B cell (primary cell): ENCODE results near the gene TRIM44. TPM values are rescaled to one million over a fixed set of nuclear protein-coding genes. Genes with fewer than 3 reads are reported as not detected.

Source experiments
- ATAC-seq: fragments of 200-7000 bp; cut with Tn5 transposase; one replicate; pipeline ENCODE4 v1.10.0; 2021; ENCODE audit warnings: low read depth, mild to moderate bottlenecking, moderate number of reproducible peaks, moderate library complexity
- CTCF ChIA-PET: fragments of 350-600 bp; sonication (Branson Sonifier 250); formaldehyde crosslinking; loops from one replicate; lab custom pipeline; 2021; ENCODE audit warnings: antibody characterized with exemption, inconsistent platforms; lab: Charles Lee
- POLR2A ChIA-PET: fragments of 350-600 bp; sonication (Branson Sonifier 250); formaldehyde crosslinking; loops from one replicate; lab custom pipeline; 2021; ENCODE audit warnings: antibody characterized with exemption; lab: Charles Lee
- DNase-seq: peaks from one replicate; pipeline ENCODE4 v3.0.0; 2013
- H2AFZ ChIP-seq: 2 replicates; pipeline ENCODE4 v1.6.1; 2012; ENCODE audit warnings: mild to moderate bottlenecking, low read depth, low read length; ENCODE audit not compliant: insufficient read depth, poor library complexity, severe bottlenecking
- H3K27ac ChIP-seq, 2 donors: 1 replicate in 1 of 2; 2 replicates in 1 of 2; pipeline ENCODE4 v1.5.1; 2012 to 2013; ENCODE audit warnings: low read length in 2 of 2, mild to moderate bottlenecking in 2 of 2, moderate library complexity in 1 of 2
- H3K27me3 ChIP-seq, 4 experiments: fragments of 200-600 bp in 1 of 4; sonication (generic) in 1 of 4; replicated peaks in 1 of 4; 1 replicate in 2 of 4; 2 replicates in 2 of 4; pipeline versions ENCODE4 v1.6.1 to v1.7.0; 2013 to 2016; ENCODE audit warnings: low read length in 3 of 4, mild to moderate bottlenecking in 2 of 4, mixed read lengths in 1 of 4, moderate library complexity in 1 of 4; ENCODE audit not compliant: insufficient read depth in 4 of 4, control insufficient read depth in 3 of 4; ENCODE audit errors: control extremely low read depth in 1 of 4
- H3K36me3 ChIP-seq, 2 experiments: replicated peaks in 1 of 2; 1 replicate in 1 of 2; 2 replicates in 1 of 2; pipeline versions ENCODE4 v1.6.1 to v1.7.1; 2013; ENCODE audit warnings: low read length in 1 of 2; ENCODE audit not compliant: insufficient read depth in 2 of 2, control insufficient read depth in 1 of 2; ENCODE audit errors: control extremely low read depth in 1 of 2, extremely low read depth in 1 of 2
- H3K4me1 ChIP-seq, 2 donors: fragments of 200-600 bp in 1 of 2; sonication (generic) in 1 of 2; 1 replicate in 1 of 2; 2 replicates in 1 of 2; pipeline versions ENCODE4 v1.5.1 to v1.6.1; 2013 to 2017; ENCODE audit warnings: low read length in 2 of 2; ENCODE audit not compliant: control insufficient read depth in 2 of 2, insufficient read depth in 2 of 2
- H3K4me2 ChIP-seq: replicated peaks from 2 replicates; pipeline ENCODE3; 2012; ENCODE audit warnings: mild to moderate bottlenecking, low read depth, low read length; ENCODE audit not compliant: poor library complexity, severe bottlenecking
- H3K4me3 ChIP-seq, 5 experiments: fragments of 200-600 bp in 1 of 5; sonication (generic) in 1 of 5; 1 replicate in 3 of 5; 2 replicates in 2 of 5; pipeline versions ENCODE4 v1.5.1 to v1.7.0; 2011 to 2016; ENCODE audit warnings: low read length in 4 of 5, mild to moderate bottlenecking in 4 of 5, low read depth in 2 of 5, control low read depth in 1 of 5, moderate library complexity in 1 of 5; ENCODE audit not compliant: insufficient read depth in 1 of 5; ENCODE audit errors: control extremely low read depth in 1 of 5, extremely low read depth in 1 of 5
- H3K79me2 ChIP-seq: fragments of 200-600 bp; sonication (generic); one replicate; pipeline ENCODE4 v1.6.0; 2016; ENCODE audit warnings: low read length; ENCODE audit not compliant: control insufficient read depth, insufficient read depth
- H3K9ac ChIP-seq: fragments of 200-600 bp; sonication (generic); 2 replicates; pipeline ENCODE4 v1.6.1; 2017; ENCODE audit warnings: mild to moderate bottlenecking, low read length, moderate library complexity
- H3K9me3 ChIP-seq, 3 donors: one replicate each; pipeline versions ENCODE4 v1.6.1 to v1.7.1; 2013; ENCODE audit warnings: low read length in 2 of 3; ENCODE audit not compliant: control insufficient read depth in 2 of 3, insufficient read depth in 1 of 3; ENCODE audit errors: control extremely low read depth in 1 of 3
- H4K20me1 ChIP-seq: 2 replicates; pipeline ENCODE4 v1.6.0; 2012; ENCODE audit warnings: mild to moderate bottlenecking, low read length; ENCODE audit not compliant: insufficient read depth, control insufficient read depth, poor library complexity, severe bottlenecking
- H3K27ac Mint-ChIP-seq: one replicate; pipeline ENCODE4 v1.8.0; 2021; ENCODE audit warnings: mixed read lengths
- H3K27me3 Mint-ChIP-seq: one replicate; pipeline ENCODE4 v1.8.0; 2021; ENCODE audit warnings: mixed read lengths
- H3K4me1 Mint-ChIP-seq: one replicate; pipeline ENCODE4 v1.8.0; 2021; ENCODE audit warnings: mixed read lengths
- H3K4me3 Mint-ChIP-seq: one replicate; pipeline ENCODE4 v1.8.0; 2021; ENCODE audit warnings: mixed read lengths
- H3K9me3 Mint-ChIP-seq: one replicate; pipeline ENCODE4 v1.8.0; 2022; ENCODE audit warnings: mixed read lengths; ENCODE audit not compliant: insufficient read depth
- EZH2 ChIP-seq: IDR thresholded peaks from 2 replicates; pipeline ENCODE4 v1.6.1; 2012; ENCODE audit warnings: borderline replicate concordance, low read depth, mild to moderate bottlenecking, moderate library complexity, low read length; ENCODE audit not compliant: insufficient read depth, poor library complexity, severe bottlenecking
- WGBS: methylation state at CpG from one replicate; pipeline ENCODE4 v1.1.5; 2013; ENCODE audit warnings: missing lambda C conversion rate; ENCODE audit not compliant: insufficient coverage; 5-methylcytosine and 5-hydroxymethylcytosine counted together
- intact Hi-C: fragments of 100-400 bp; cut with micrococcal nuclease; formaldehyde crosslinking; loops from one replicate; pipeline ENCODE4 v1.10.0; 2022
- polyA plus RNA-seq: library from polyadenylated mRNA; depleted of rRNA; stranded (reverse); fragments of >200 nt; gene quantifications from 2 replicates; pipeline ENCODE4 v1.2.3, GENCODE V29; 2012
- total RNA-seq, 2 donors: library from RNA; stranded (reverse); fragments of 120-200 nt in 1 of 2; gene quantifications; 1 replicate in 1 of 2; 2 replicates in 1 of 2; pipeline versions ENCODE4 v1.2.3 to v1.2.4, GENCODE V29; 2013 to 2022
- TF ChIP-seq, protein P1 (sequence below): fragments of 200-600 bp; IDR thresholded peaks from one replicate; pipeline ENCODE4 v1.8.0; 2022; ENCODE audit warnings: antibody characterized with exemption, mild to moderate bottlenecking

Gene TRIM44
- total and polyA plus RNA-seq, 2 donors (not counting 1 experiment from before 2014, with no cell fraction given) = 39.1 to 71.1 TPM

DNA sequence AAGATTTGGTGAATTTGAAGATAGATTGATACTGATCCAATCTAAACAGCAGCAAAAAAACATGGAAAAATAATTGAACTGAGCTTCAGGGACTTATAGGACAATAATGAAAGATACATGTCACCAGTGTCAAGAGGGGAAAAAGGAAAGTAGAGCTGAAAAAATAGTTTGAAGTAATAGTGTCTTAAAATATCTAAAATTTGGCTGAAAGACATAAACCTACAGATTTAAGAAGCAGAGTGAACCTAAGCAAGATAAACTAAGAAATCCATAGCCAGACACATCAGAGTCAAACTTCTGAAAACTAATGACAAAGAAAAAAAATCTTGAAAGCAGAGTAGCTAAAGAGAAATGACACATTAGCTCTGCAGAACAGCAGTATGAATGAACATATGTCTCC lies 67.7 kb downstream of the TRIM44 start:
- Histone ChIP-seq H3K79me2 (peaks cover 39% of the 10 kb centered on the region), H3K27ac (no peak overlapping the region), H3K4me3 (no peak overlapping the region), H3K9ac (no peak overlapping the region), H3K27me3 (no peaks in the 10 kb centered on the region), H2AFZ (no peak overlapping the region), H3K36me3 (peaks cover 14 to 49% of the 10 kb centered on the region in 2 experiments), H3K4me2 (no peak overlapping the region), H3K9me3 (peaks cover 3 to 9% (median 3%) of the 10 kb centered on the region in 3 donors), H3K4me1 (no peaks in the 10 kb centered on the region), H4K20me1 (peaks cover 8% of the 10 kb centered on the region)
- no peaks in the 10 kb centered on the region for H3K27me3 Mint-ChIP-seq
- intact Hi-C loops = no loop called here
- ChIA-PET CTCF (interaction anchor here (0.6 kb wide), 1 partner anchor 551 kb away, joined by 3 read pairs; no protein-coding TSS in a partner anchor), POLR2A (no interaction called here)
- no peak overlapping the region for H3K27ac Mint-ChIP-seq
- no peak for TF ChIP-seq EZH2
- TF ChIP-seq, protein P1, sequence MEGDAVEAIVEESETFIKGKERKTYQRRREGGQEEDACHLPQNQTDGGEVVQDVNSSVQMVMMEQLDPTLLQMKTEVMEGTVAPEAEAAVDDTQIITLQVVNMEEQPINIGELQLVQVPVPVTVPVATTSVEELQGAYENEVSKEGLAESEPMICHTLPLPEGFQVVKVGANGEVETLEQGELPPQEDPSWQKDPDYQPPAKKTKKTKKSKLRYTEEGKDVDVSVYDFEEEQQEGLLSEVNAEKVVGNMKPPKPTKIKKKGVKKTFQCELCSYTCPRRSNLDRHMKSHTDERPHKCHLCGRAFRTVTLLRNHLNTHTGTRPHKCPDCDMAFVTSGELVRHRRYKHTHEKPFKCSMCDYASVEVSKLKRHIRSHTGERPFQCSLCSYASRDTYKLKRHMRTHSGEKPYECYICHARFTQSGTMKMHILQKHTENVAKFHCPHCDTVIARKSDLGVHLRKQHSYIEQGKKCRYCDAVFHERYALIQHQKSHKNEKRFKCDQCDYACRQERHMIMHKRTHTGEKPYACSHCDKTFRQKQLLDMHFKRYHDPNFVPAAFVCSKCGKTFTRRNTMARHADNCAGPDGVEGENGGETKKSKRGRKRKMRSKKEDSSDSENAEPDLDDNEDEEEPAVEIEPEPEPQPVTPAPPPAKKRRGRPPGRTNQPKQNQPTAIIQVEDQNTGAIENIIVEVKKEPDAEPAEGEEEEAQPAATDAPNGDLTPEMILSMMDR = no peak
- H3K4me1 Mint-ChIP-seq = no peaks in the 10 kb centered on the region
- no peak overlapping the region for H3K4me3 Mint-ChIP-seq
- ATAC-seq (no peak), DNase-seq (no peak)
- H3K9me3 Mint-ChIP-seq = peaks cover 5% of the 10 kb centered on the region

DNA sequence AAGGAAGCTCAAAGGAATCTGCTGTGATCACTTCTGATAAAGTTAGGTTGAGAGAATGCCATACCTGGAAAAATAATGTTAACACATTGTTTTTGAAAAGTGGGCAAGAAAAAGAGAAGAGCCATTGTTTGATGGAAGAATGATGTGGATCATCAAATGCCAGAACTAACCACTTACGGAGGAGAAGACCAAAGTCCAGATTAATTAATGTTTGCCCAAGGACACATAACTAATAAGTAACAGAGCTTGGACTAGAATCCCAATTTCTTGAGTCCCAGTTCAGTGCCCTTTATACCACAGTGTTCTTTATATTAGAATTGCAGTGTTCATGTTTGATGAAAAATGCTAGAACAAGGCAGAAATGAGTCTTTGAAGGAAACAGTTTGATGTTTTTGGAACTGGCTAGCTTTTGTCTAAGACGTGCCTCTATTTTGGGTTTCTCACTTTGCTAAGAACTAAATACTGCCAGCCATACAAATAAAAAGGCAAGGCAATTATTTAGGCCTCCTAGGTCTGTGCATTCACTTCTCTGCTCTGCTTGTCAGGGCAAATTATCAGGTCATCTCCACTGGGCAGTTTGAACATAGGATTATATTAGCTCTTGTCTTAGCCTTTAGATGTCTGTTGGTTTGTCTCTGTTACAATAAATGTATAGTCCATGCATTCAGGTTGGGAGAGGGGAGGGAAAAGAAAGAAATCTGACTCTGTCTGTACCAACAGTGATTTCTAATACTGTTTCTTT lies 72.3 kb downstream of the TRIM44 start:
- Histone ChIP-seq H3K9ac (no peak overlapping the region), H4K20me1 (no peaks in the 10 kb centered on the region), H3K27me3 (no peaks in the 10 kb centered on the region), H2AFZ (no peak overlapping the region), H3K79me2 (peaks cover 5% of the 10 kb centered on the region), H3K27ac (no peak overlapping the region), H3K4me3 (no peak overlapping the region), H3K9me3 (peaks cover 3% of the 10 kb centered on the region in 3 donors), H3K4me2 (no peak overlapping the region), H3K36me3 (peaks cover 26 to 44% of the 10 kb centered on the region in 2 experiments), H3K4me1 (no peaks in the 10 kb centered on the region)
- peaks cover 3% of the 10 kb centered on the region for H3K9me3 Mint-ChIP-seq
- WGBS = no CpG with 5 or more reads among the region's 2 CpGs
- DNase-seq = no peak
- H3K4me3 Mint-ChIP-seq = no peak overlapping the region
- no peak for TF ChIP-seq EZH2
- TF ChIP-seq, protein P1 = no peak
- ATAC-seq = no peak
- POLR2A ChIA-PET = no interaction called here
- intact Hi-C loops = no loop called here
- H3K27ac Mint-ChIP-seq = no peak overlapping the region
- H3K27me3 Mint-ChIP-seq = no peaks in the 10 kb centered on the region
- CTCF ChIA-PET = no interaction called here
- H3K4me1 Mint-ChIP-seq = no peaks in the 10 kb centered on the region
